B cell (primary cell): ENCODE measurements around the gene ADGRL2.
"Not testable (repeated sequence)": the region's sequence is repeated elsewhere in the genome, so short reads cannot be mapped to it uniquely, and the experiment has no call there.

ENCODE experiments used
- EZH2 ChIP-seq: IDR thresholded peaks from 2 replicates; pipeline ENCODE4 v1.6.1; 2012; ENCODE audit warnings: borderline replicate concordance, low read depth, mild to moderate bottlenecking, moderate library complexity, low read length; ENCODE audit not compliant: insufficient read depth, poor library complexity, severe bottlenecking
- TF ChIP-seq, protein P1 (sequence below): fragments of 200-600 bp; IDR thresholded peaks from one replicate; pipeline ENCODE4 v1.8.0; 2022; ENCODE audit warnings: antibody characterized with exemption, mild to moderate bottlenecking

DNA sequence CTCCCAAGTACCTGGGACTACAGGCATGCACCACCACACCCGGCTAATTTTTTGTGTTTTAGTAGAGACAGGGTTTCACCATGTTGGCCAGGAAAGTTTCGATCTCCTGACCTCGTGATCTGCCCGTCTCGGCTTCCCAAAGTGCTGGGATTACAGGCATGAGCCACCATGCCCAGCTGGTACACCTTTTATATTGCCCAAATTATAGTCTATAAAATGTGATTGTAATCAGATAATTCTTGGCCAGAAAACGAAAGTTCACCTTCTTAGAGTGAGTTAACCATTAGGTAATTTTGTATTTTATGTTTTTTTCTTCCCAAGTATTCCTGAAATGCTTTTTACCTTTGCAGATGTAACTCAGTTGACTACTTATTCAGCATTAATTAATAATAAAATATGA, 85.6 kb downstream of the ADGRL2 start:
- TF ChIP-seq, protein P1, sequence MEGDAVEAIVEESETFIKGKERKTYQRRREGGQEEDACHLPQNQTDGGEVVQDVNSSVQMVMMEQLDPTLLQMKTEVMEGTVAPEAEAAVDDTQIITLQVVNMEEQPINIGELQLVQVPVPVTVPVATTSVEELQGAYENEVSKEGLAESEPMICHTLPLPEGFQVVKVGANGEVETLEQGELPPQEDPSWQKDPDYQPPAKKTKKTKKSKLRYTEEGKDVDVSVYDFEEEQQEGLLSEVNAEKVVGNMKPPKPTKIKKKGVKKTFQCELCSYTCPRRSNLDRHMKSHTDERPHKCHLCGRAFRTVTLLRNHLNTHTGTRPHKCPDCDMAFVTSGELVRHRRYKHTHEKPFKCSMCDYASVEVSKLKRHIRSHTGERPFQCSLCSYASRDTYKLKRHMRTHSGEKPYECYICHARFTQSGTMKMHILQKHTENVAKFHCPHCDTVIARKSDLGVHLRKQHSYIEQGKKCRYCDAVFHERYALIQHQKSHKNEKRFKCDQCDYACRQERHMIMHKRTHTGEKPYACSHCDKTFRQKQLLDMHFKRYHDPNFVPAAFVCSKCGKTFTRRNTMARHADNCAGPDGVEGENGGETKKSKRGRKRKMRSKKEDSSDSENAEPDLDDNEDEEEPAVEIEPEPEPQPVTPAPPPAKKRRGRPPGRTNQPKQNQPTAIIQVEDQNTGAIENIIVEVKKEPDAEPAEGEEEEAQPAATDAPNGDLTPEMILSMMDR = not testable (repeated sequence)
- not testable (repeated sequence) for TF ChIP-seq EZH2
